T1000 (cell line): ENCODE results near the gene RPLP2.

Experiments
- DNase-seq: peaks from one replicate; lab custom pipeline; 2025; ENCODE audit warnings: mixed read lengths; lab: John Stamatoyannopoulos, UW

RPLP2 gene

DNA sequence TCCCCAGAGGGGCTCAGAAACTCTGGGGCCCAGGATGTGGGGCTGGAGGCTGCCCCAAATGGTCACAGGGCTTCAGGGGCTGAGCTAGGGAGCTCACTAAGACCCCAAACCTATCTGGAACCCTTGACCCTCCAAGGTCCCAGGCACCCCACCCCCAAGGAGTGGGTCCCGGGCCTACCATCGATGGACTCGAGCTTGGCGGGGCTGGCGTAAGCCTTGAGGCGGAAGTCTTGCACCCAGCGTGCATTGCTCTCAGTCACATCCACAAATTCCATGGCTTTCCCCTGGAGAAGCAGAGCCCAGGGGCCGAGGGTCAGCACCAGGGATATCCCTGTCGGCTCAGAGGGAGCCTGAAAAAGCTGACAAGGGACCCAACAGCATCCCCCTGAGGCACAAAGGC is 35.9 kb upstream of the RPLP2 start:
- no peak for DNase-seq

DNA sequence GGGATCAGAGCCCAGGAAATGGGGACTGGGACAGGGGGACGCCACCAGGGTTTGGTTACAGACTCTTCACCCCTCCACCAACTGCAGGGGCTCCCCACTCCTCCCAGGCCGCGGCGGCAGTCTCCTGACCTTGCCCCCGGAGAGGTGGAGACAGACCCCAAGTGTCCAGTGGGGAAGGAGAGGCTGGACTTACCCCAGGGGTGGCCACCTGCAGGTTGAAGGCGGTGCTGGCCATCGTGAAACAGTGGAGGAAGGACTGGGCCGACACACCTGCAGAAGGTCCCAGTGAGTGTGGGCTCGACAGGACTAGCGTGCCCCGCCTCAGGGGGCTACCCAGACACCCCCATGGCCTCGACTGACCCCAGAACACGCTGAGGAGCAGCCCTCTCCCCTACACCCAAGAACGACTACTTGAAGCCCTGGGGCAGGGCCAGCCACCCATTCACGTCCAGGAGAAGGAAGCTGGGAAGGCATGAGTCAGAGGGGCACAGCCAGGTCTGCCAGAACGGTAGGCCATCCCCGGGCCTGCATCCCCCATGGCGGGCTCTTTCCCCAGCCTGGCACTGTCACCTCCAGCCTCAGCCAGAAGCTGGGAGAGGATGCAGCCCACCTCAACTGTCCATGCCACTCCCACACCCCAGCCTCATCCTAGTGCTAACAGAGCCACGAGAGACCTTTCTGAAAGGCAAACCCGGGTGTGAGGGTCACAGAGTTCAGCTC is 34.7 kb upstream of the RPLP2 start:
- DNase-seq: no peak

- DNase-seq: no peak
Measured at GRCh38 chr11:776263-776560, 33.6 kb upstream of the RPLP2 start.

GRCh38 chr11:776561-777287 is 33.0 kb upstream of the RPLP2 start:
- DNase-seq: no peak

DNA sequence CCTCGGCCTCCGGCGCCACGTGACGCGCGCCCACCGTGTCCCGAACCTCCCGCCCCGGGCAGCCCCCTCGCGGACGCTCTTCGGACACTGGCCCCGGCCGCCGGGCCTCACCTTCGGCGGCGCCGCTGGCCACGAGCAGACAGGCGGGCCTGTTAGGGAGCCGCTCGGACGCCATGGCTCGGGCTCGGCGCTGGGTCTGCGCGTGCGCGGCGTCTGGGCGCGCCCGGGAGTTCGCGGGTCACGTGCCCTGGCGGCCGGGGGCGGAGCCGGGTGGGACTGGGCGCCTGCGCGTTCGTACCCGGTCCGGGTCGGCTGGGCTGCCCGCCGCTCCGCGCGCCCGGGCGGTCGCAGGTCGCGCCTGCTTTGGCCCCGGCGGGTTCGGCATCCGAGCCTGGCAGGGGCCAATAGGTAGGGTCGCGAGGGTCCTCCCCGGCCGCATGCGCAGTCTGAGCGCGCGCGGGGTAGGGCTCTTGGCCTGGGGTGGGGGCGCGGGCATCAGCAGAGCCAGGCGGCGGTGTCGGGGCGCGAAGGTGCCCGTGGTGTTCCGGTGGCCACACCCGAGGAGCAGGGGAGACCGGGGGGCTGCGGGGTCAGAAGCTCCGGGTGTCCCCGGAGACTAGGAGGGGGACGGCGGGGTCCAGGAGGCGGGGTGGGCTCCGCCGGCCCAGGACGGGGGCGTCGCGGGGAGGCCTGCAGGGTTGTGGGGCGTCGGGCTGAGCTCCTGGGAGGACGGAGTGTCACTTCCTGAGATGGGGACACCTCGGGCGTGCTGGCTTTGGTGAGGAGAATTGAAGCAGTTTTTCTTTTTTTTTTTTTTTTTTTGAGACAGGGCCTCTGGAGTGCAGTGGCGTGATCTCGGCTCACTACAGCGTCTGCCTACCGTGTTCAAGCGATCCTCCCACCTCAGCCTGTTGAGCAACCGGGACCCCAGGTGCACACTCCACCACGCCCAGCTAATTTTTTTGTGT is 32.2 kb upstream of the RPLP2 start, which contains the start of gene GATD1:
GATD1 (minus strand) TSS at position 200 of the 968 bp plus-strand sequence; CDS start at position 175, 25 bp downstream.
- peak; percentile 64 for DNase-seq

DNA sequence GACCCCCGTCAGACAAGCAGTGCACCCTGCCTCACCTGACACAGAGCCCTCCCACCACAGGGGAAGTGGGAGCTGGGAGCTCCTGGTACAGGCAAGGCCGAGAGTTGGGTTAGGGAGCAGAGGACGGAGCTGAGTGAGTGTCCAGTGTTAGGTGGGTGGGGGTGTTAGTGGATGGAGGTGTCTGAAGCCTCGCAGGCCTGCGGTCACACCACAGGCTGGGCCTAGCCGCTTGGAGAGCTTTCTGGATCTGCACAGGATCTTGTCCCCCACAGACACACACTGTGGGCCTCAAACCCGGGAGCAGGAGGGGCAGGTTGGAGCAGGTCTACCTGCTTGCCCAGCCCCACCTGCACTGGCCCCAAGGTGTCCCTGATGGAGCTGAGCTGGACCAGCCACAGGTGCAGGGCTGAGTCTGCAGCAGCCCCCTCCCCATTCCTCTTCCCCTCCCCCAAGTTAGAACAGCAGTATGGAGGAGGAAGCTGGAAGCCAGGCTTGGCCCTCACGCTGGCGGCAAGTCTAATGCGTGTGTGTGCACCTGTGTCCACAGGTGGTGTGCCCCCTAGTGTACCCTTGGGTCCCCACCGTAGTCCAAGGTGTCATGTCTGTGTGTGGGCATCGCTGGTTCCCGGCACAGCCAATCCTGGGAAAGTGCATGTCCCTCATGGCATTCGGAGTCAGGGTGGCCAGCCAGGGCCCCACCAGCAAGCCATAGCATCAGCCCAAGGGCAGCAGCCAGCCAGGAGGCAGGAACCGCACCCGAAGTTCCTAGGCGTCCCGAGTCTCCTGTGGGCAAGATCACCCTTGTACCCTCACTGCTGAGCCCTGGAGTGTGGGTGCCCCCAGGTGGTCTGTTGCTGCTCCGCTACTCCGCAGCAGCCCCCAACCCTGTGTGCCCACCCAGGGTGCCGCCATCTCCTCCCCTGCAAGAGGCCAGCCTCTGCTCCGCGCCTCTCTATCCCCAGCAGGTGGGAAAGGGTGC is 30.5 kb upstream of the RPLP2 start:
- no peak for DNase-seq

- DNase-seq: no peak
Measured at GRCh38 chr11:779955-780532, 29.7 kb upstream of the RPLP2 start.

GRCh38 chr11:782264-783174 is 27.2 kb upstream of the RPLP2 start:
- DNase-seq: no peak

DNA sequence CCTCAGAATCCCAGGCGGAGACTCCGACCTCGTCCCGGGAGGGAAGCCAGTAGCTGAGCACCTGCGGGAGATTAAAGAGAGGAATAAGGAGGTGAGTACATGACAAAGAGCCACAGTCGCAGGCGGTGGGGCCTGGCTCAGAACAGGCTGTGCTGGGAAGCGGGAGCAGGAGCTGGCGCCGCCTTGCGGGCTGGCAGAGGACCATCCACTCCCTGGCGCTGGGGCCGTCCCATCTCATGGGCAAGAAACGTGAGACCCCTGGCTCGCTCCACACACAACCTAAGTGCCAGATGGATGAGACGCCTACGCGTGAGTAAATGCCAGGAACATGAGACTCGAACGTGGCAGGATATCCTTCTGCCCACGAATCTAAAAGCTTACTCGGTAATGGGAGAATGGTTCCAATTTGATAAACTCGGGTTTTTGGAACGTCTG is 26.2 kb upstream of the RPLP2 start:
- DNase-seq: no peak

- DNase-seq: no peak
Measured at GRCh38 chr11:786235-787083, 23.3 kb upstream of the RPLP2 start.

DNA sequence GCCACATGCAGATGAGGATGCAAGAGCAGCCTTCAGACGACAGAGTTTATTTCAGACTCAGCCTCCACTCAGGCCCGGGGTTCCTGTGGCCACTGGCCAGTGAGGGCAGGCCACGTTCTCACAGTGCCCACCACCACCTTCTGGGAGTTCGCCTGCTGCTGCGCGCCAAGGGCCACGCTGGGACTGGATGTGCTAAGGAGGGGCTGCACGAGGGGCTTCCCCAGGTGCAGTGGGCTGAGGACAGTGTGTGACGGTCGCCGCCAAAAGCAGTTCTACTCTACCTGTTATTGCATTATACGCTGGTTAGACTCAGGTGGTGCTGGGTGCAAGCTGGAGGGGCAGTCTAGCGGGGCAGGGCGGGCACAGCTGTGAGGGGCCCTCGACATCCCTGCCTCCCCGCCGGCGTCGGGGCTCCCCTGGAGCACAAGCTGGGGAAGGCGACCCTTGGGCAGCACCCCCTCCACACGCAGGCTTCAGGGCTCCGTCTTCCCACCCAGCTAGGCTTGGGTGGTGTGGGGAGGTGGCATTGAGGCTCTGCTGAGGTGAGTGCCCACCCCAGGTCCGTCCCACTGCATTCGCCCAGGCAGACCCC is 22.6 kb upstream of the RPLP2 start:
- no peak for DNase-seq

DNA sequence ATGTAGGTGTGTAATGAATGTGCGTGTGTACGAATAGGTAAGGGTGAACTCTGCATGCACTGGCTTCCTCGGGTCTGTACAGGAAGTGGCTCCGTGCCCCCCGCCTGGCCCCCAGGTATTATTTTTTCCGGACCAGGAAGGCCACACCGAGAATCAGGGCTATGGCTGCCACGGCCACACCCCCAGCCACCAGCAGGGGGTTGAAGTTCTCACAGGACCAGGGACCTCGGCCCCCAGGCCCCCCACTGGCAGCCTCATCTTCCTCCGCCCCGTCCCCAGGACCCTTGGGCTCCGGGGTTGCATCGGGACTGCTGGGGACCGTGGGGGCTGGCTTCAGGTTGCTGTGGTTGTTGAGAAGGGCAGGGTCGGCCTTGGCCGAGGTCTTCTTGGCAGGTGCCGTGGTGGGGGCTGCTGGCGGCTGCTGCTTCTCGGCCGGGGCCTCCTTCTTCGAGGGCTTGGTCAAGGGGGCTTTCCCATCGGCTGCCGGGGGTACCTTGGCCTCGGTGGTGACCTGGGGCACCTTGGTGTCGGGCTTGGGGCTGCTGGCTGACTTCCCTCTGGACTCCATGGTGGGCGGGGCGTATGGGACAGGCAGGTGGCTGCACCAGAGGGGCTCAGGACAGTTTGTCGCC is 21.6 kb upstream of the RPLP2 start:
- no peak for DNase-seq

DNA sequence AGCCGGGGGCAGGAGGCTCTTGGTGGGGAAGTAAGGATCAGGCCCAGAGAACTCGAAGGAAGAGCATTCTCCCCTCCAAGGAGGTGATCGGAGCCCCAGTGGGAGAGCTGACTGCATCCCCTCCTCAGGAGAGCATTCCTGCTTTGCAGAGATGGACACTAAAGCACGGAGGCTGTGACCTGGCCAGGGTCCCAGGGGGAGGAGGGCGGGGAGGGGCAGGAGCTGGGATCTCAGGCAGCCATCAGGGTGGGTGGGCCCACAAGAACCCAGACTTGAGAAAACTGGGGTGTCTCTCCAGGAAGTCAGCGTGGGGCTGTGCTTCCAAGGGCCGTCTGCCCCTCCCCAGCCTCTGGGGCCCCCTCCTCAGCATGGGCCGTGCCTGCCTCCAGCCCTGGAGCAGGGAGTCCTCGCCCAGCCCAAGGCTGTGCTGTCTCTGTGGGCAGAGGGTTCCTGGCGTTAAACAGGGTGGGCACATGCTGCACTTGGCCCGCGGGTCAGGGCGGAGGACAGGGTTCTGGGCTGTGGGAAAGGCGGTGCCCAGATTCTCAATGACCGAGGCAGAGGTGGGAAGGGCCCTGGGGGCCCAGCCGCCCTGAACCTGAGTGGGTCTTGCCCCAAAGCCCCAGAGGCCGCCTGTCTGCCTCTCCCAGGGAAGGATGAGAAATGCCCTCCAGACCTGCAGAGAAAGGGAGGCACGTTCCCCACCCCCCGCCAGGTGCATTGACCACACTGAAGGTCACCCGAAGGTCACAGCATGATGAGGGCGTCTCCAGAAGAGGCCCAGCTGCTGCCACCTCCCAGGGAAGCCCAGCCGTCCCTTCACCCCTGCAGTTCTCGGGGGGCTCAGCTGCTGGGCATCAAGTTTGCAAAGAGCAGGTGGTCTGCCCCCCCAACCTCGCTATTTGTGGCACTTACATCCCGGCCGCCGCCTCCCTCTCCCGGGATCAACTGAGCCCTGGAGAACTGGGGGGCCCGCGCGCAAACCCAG is 20.5 kb upstream of the RPLP2 start:
- no peak for DNase-seq

GRCh38 chr11:789943-790342 is 19.8 kb upstream of the RPLP2 start, which contains the start of gene CEND1:
TSS of gene CEND1 (minus strand) at chr11:790090. CDS start at chr11:788576, 1,514 bp downstream.
- no peak for DNase-seq

- DNase-seq: peak; percentile 14
Measured at GRCh38 chr11:790721-791564, 18.8 kb upstream of the RPLP2 start.
